Cortex of kidney (tissue), 1 donor: ENCODE measurements around the gene CYP1A2.
"Not testable (repeated sequence)": the region's sequence is repeated elsewhere in the genome, so short reads cannot be mapped to it uniquely, and the experiment has no call there.

ENCODE experiments used
- DNase-seq: peaks from one replicate; lab custom pipeline; 2025; lab: John Stamatoyannopoulos, UW

The CYP1A2 gene

GRCh38 chr15:74738239-74738638, 10.4 kb upstream of the CYP1A2 start:
- DNase-seq = not testable (repeated sequence)

- DNase-seq = no peak
These were observed 6.2 kb upstream of the CYP1A2 start for GRCh38 chr15:74742422-74742821.

DNA sequence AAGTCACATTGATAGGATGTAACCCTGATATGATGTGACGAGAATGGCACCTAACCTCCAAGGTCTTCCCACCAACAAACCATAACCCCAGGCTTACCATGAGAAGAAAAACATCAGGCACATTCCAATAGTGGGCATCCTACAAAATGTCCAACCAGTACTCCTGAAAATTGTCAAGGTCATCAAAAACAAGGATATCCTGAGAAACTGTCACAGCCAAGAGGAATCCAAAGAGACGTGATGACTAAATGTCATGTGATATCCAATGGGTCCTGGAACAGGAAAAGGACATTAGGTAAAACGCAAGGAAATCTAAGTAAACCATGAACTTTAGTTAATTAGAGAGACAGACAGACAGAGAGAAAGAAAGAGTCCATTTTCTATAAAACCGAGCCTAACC, 2.3 kb upstream of the CYP1A2 start:
- no peak for DNase-seq

DNA sequence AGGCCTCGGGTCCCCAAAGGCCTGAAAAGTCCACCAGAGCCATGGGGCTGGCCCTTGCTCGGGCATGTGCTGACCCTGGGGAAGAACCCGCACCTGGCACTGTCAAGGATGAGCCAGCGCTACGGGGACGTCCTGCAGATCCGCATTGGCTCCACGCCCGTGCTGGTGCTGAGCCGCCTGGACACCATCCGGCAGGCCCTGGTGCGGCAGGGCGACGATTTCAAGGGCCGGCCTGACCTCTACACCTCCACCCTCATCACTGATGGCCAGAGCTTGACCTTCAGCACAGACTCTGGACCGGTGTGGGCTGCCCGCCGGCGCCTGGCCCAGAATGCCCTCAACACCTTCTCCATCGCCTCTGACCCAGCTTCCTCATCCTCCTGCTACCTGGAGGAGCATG, 1.2 kb downstream of the CYP1A2 start:
- no peak for DNase-seq

DNA sequence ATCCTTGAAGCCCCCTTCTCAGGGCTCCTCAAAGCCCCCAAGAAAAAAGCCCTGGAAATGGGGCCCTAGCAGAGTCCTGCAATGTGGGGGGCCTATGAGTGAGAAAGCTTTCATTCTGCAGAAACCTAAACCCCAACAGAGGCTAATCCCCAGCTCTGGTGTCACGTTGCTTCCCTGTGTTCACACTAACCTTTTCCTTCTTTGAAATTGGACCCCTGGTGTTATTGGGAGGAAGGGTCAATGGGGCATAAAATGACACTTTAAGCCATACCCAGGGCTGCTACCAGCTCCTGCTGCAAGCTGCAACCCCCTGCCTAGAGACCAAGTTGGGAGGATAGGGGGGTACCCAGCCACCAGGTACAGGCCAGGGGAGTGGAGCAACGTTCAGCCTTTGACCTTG, 2.1 kb downstream of the CYP1A2 start:
- DNase-seq = no peak

DNA sequence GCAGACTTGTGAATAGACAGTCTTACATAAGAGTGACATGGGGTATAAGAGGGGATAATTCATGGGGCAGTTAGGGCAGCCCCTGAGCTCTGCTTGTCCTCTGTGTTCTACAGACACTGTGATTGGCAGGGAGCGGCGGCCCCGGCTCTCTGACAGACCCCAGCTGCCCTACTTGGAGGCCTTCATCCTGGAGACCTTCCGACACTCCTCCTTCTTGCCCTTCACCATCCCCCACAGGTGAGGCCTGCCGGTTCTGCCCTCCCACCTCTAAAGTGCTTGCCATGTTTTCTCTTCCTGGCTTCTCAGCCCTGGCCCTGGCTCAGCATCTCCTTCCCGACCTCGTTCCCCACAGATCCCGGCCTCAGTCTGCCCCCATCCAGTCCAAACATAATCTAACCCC, 3.4 kb downstream of the CYP1A2 start:
- DNase-seq = no peak

DNA sequence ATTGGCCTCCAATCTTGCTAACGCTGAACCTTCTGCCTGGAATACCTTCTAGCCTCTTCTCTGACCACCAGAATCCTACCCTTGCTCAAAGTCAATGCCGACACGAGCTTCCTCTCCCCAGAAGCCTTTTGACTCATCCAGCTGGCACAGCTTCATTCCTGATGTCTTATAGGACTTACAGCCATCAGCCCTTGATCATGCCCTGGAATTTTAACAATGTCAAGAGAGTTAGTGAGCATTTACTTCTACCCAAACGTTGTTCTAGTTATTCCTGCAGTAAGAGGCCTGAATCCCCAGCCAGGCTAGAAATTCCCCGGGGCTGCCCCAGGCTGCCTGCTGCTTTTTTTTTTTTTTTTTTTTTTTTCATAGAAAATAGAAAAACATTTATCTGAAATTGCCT, 3.9 kb downstream of the CYP1A2 start:
- DNase-seq = no peak

DNA sequence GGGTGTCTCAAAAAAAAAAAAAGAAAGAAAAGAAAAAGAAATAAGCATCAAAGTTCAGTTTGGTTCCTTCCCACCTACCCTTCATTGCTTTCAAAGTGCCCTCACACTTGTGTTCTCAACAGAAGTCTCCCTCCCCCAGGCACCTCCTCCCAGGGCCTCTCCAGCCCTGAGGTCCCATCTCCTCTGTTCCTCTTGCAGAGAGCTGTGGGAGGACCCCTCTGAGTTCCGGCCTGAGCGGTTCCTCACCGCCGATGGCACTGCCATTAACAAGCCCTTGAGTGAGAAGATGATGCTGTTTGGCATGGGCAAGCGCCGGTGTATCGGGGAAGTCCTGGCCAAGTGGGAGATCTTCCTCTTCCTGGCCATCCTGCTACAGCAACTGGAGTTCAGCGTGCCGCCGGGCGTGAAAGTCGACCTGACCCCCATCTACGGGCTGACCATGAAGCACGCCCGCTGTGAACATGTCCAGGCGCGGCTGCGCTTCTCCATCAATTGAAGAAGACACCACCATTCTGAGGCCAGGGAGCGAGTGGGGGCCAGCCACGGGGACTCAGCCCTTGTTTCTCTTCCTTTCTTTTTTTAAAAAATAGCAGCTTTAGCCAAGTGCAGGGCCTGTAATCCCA, 6.1 kb downstream of the CYP1A2 start:
- no peak for DNase-seq

DNA sequence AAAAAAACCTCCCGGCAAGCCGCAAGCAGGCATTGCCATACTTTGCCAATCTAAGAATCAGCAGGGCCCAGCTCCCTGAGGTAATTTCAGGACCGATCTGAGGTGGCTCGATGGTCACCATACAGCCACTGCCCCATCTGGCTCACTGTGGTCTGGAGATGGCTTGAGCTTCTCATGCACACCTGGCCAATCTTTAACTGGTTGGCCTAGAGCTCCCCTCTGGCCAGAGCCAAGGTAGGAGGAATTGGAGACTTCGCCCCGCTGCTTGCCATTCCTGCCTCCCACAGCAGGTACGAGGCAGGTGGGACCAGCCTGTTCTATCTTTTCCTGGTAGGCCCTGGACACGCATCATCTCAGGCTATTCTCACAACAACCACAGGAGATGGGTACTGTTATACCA, 10.1 kb downstream of the CYP1A2 start:
- no peak for DNase-seq

GRCh38 chr15:74762791-74763150, 14.1 kb downstream of the CYP1A2 start:
- DNase-seq = no peak

- DNase-seq = no peak
These were observed 14.8 kb downstream of the CYP1A2 start for GRCh38 chr15:74763416-74763815.

DNA sequence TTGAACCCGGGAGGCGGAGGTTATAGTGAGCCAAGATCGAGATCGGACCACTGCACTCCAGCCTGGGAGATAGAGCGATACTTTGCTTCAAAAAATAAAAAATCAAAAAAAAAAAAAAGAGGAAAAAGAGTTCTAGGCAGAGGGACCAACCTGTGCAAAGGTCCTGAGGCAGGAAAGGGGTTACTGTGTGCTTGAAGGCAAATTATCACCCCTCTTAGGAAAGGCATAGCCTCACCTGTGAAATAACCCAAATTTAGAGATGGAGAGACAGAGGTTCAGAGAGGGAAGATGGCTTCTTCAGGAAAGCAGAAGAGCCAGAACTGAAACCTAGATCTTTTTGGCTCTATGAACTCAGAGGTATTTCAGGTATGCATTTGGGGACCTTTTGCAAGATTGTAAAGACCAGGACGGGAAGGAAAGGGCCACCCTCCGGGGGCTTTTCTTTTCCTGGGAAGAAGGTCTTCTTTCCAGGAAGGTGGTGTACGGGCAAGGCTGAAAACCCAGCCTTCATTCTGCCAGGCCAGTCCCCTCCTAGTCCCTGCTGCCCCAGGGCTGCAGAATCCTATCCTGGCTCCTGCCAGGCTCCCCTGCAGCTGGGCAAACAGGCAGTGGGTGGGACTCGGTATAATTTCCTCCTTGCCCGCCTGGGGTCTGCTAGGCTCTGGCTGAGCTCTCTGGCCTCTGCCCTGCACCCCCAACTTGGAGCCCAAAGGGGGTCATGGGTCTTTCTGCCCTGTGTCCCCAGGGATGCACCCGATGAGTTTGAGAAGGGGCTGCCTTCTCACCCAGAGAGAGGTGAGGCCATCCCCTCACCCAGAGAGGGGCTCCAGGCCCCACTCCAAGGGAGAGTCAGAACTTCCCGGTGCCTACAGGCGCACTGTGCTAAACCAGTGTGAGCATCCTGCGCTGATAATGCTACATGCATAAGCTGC, 18.8 kb downstream of the CYP1A2 start:
- DNase-seq = no peak

- no peak for DNase-seq
These were observed 19.6 kb downstream of the CYP1A2 start for GRCh38 chr15:74768099-74768770.

DNA sequence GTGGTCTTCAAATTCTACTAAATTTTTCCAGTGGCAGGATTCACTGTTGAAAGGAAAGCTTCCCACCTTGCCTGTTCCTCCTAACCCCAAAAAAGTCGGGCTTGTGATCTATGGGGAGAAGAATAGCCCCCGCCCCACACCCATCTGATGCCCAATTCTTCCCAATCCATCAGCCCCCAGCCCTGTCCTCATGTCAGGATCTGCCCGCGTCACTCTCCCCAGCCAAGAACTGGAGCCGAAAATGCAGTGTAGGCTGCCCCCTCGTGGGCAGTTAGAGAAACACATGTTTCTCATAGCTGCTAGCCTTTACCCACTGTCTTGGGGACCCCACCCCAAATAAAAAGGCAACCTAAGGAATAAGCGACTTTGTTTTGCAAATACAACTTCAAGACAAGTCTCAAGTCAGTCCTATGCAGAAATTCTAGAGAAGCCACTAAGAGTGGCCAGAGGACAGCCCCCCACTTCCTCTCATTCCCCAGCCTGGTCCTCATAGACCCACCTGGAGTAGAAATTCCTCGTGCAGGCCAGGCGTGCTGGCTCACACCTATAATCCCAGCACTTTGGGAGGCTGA, 20.2 kb downstream of the CYP1A2 start:
- no peak for DNase-seq

- no peak for DNase-seq
These were observed 20.9 kb downstream of the CYP1A2 start for GRCh38 chr15:74769463-74770025.

DNA sequence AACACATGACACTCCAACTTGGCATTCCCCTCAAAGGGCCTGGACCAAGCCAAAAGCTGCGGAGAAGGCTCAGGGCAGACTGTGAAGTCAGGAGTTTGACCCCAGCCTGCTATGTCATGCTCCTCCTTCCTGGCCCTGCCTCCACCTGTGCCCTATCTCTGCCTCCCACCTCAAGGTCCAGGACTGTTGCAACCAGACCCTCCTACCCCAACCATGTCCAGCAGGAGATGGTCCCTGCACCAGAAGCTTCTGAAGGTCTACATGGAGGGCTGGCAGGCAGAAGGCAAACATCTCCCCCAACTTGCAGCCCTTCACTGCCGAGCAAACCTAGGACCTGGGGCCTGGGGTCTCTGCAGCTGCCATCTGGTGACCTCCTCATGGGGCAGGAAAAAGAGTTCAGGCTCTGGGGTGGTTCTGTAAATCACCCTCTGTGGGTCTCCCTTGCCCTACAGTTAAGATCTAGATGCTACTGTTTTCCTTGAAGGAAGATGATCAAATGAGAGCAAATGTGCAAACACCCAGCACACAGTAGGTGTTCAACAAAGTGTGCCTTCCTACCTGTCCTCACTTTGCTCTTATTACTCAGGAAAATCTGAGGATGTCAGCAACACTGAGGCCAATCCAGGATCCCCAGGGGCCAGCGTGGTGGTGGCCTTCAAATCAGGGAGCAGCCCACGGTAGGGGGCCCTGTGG, 21.7 kb downstream of the CYP1A2 start:
- DNase-seq = no peak

DNA sequence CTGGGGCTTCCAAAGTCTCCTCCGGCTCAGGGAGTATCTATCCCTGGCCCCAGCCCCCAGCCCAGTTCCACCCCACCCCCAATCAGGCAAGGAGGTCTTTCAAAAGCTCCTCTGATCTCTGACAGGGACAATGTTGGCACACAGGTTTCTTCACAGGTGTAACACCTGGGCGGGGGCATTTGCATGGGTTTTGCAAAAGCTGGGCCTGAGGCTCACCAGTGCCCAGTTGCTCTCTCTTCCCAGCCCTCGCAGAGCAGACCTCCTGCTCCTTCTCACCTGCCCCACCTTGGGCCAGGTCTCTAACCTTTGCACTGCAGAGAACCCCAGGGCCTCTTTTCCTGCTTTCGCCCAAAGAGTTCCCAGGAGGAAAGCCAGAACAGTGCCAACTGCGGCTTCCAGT, 24.7 kb downstream of the CYP1A2 start:
- no peak for DNase-seq

GRCh38 chr15:74773731-74774252, 25.1 kb downstream of the CYP1A2 start:
- no peak for DNase-seq

DNA sequence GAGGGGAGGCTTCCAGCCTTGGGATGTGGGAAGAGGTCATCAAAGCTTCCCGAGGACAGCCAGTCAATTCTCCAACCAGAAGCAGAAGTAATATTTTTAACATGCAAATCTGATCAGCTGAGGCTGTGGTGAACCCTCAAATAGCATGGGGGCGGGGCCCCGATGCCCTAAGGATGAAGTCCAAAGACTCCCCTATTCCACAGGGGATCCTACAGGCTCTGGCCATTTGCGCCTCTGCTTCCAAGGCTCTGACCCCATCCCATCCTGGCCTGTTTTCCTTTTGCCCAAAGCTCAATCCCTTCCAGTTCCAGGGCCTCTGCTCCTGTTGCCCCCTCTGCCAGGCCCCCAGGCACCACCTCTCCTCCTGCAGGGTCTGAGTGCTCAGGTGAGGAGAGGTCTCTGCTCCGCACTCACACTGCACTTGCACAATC, 26.5 kb downstream of the CYP1A2 start:
- DNase-seq = no peak

- no peak for DNase-seq
These were observed 27.2 kb downstream of the CYP1A2 start for GRCh38 chr15:74775894-74776293.
